ENCODE results near the gene GART.
A peak's percentile ranks its signal among the peaks of the same experiment; 100 is the strongest.

Gene GART

DNA sequence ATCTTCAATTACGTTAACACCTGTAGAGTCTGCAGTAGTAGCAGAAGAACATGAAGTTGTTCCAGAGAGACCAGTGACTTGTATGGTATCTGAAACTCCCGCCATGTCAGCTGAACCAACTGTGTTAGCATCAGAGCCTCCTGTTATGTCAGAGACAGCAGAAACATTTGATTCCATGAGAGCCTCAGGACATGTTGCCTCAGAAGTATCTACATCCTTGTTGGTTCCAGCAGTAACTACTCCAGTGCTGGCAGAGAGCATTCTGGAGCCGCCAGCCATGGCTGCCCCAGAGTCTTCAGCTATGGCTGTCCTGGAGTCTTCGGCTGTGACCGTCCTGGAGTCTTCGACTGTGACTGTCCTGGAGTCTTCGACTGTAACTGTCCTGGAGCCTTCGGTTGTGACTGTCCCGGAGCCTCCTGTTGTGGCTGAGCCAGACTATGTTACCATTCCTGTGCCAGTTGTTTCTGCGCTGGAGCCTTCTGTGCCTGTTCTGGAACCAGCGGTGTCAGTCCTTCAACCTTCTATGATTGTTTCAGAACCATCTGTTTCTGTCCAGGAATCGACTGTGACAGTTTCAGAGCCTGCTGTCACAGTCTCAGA lies 11.2 kb upstream of the GART start:
- DNase-seq (ENCODE audit: low read depth) = no peak

DNA sequence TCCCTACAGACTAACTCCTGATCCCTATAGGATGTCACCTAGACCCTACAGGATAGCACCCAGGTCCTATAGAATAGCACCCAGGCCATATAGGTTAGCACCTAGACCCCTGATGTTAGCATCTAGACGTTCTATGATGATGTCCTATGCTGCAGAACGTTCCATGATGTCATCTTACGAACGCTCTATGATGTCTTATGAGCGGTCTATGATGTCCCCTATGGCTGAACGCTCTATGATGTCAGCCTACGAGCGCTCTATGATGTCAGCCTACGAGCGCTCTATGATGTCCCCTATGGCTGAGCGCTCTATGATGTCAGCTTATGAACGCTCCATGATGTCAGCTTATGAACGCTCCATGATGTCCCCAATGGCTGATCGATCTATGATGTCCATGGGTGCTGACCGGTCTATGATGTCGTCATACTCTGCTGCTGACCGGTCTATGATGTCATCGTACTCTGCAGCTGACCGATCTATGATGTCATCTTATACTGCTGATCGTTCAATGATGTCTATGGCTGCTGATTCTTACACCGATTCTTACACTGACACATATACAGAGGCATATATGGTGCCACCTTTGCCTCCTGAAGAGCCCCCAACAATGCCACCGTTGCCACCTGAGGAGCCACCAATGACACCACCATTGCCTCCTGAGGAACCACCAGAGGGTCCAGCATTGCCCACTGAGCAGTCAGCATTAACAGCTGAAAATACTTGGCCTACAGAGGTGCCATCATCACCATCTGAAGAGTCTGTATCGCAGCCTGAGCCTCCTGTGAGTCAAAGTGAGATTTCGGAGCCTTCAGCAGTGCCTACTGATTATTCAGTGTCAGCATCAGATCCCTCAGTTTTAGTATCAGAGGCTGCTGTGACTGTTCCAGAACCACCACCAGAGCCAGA lies 10.4 kb upstream of the GART start:
- DNase-seq (ENCODE audit: low read depth) = no peak

DNA sequence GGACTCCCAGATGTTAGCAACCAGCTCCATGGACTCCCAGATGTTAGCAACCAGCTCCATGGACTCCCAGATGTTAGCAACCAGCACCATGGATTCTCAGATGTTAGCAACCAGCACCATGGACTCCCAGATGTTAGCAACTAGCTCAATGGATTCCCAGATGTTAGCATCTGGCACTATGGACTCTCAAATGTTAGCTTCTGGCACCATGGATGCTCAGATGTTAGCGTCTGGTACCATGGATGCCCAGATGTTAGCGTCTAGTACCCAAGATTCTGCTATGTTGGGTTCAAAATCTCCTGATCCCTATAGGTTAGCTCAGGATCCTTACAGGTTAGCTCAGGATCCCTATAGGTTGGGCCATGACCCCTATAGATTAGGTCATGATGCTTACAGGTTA lies 9.7 kb upstream of the GART start:
- no peak for DNase-seq (ENCODE audit: low read depth)

DNA sequence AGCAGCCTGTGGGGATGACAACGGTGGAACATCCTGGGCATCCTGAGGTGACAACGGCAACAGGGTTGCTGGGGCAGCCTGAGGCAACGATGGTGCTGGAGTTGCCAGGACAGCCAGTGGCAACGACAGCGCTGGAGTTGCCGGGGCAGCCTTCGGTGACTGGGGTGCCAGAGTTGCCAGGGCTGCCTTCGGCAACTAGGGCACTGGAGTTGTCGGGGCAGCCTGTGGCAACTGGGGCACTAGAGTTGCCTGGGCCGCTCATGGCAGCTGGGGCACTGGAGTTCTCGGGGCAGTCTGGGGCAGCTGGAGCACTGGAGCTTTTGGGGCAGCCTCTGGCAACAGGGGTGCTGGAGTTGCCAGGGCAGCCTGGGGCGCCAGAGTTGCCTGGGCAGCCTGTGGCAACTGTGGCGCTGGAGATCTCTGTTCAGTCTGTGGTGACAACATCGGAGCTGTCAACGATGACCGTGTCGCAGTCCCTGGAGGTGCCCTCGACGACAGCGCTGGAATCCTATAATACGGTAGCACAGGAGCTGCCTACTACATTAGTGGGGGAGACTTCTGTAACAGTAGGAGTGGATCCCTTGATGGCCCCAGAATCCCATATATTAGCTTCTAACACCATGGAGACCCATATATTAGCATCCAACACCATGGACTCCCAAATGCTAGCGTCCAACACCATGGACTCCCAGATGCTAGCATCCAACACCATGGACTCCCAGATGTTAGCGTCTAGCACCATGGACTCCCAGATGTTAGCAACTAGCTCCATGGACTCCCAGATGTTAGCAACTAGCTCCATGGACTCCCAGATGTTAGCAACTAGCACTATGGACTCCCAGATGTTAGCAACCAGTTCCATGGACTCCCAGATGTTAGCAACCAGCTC lies 9.1 kb upstream of the GART start:
- no peak for DNase-seq (ENCODE audit: low read depth)

DNA sequence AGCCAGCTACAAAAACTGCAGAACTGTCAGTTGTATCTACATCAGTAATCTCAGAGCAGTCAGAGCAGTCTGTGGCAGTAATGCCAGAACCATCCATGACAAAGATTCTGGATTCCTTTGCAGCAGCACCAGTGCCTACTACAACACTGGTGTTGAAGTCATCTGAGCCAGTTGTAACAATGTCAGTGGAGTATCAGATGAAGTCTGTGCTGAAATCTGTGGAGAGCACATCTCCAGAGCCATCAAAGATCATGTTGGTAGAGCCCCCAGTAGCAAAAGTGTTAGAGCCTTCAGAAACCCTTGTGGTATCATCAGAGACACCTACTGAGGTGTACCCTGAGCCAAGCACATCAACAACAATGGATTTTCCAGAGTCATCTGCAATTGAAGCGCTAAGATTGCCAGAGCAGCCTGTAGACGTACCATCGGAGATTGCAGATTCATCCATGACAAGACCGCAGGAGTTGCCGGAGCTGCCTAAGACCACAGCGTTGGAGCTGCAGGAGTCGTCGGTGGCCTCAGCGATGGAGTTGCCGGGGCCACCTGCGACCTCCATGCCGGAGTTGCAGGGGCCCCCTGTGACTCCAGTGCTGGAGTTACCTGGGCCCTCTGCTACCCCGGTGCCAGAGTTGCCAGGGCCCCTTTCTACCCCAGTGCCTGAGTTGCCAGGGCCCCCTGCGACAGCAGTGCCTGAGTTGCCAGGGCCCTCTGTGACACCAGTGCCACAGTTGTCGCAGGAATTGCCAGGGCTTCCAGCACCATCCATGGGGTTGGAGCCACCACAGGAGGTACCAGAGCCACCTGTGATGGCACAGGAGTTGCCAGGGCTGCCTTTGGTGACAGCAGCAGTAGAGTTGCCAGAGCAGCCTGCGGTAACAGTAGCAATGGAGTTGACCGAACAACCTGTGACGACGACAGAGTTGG lies 8.2 kb upstream of the GART start:
- no peak for DNase-seq (ENCODE audit: low read depth)

DNA sequence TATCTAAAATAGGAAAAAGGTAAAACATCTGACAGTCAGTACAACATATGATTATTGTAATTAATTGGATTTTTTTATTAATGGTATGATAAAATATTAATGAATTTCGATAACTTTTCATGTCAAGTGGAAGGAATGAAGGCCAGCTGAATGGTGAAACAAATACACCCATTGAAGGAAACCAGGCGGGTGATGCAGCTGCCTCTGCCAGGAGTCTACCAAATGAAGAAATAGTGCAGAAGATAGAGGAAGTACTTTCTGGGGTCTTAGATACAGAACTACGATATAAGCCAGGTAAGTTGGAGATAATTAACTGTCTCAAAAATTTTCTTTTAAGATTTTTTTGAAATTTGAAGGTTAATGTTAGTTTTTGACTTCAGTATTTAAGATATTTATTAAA lies 4.2 kb upstream of the GART start:
- no peak for DNase-seq (ENCODE audit: low read depth)

DNA sequence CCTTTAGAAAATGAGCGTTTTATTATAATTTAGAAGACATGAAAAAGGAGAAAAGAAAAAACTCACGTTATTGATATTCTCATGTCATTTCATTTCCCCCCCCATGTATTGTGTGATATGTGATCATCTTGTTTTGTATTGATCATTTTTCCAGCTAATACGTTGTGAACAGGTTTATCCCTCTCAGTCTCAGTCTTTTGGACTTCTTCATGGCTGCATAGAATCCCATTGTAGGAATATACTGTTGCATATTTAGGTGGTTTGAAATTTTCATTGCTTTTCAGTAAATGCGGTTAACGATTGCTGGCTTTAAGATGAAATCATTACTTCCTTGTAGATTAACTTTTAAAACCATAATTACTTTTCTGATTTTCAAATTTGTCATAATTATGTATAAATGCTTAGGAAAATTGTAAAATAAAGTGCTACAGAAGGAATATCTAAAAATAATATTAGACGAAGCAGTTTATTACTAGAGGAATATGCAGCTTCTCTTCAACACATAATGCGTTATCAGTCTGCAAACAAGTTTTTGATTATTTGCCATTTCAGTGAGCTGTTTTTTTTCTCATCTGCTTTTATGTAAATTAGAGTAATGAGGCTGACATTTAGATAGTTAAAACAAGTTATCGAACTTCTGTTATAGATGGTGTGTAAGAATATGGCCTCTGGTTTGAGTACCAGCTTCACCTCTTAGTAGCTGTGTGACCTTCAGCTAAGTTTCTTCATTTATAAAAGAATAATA lies 2.7 kb upstream of the GART start:
- DNase-seq (ENCODE audit: low read depth) = no peak

DNA sequence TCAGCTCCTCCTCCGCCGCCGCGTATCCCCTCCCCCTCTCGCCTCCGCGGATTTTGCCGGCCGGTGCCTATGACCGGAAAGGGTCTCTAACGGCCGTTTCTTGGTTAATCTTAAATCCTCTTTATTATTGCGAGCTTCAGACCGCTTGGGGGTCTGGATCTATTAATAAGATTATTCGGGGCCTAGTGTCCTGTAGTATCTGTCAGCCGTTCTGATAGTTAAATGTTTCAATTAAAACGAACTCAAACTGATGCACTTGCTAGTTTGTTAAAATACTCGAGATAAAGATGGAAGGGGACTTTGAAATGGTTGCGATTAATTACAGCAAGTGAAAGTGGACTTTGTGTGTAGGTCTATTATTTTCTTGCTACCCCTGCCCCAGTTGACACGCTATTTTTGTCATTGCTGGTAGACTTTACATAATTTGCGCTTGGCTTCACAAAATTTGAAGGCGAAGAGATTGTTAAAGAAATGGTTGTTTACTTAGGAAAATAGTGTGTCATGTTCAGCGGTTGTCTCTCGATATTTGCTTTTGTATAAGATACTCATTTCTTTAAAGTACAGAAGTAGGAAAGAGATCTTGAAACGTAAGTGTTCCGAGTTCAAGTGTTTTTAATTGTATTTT lies 1.7 kb upstream of the GART start:
- DNase-seq (ENCODE audit: low read depth) = no peak

DNA sequence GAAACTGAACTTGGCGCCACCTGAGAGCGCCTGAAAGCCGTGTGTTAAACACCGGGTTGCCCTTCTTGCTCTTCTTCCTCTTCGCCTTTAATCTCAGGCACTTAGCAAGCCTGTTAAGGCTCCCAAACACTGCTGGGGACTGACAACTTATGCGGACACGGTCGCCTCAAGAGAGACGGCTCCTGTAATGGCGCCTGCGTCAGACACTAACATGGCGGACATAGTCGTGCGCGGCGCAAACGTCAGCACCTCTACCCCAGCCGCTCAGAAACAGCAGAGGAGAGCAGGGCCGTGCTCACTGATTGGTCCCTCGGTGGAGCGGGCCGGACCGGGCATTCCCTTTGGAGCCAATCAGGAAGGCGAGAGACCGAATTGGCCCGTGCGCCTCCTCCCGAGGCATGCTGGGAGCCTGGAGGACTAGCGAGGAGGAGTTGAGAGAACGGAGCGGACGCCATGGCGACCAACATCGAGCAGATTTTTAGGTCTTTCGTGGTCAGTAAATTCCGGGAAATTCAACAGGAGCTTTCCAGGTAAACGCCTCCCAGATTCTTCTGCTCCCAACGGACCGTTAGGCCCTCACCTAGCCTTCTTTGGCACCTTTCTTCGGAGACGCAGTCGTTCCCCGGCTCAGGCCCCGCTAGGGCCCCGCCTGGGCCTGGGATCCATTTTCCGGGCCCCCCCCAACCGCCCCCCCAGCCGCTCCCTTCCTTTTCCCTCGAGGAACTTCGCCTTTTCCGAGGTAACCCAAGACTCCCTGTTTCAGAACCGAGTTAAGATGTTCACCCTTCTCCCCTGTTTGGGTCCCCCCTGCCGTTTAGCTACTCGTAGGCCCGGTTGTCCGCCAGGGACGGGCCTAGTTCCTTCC lies 955 bp upstream of the GART start, which contains the start of gene SON:
TSS of gene SON (plus strand) at position 399 of the 865 bp plus-strand sequence. CDS start at position 454, 55 bp downstream.
- DNase-seq (ENCODE audit: low read depth) = peak; percentile 92

DNA sequence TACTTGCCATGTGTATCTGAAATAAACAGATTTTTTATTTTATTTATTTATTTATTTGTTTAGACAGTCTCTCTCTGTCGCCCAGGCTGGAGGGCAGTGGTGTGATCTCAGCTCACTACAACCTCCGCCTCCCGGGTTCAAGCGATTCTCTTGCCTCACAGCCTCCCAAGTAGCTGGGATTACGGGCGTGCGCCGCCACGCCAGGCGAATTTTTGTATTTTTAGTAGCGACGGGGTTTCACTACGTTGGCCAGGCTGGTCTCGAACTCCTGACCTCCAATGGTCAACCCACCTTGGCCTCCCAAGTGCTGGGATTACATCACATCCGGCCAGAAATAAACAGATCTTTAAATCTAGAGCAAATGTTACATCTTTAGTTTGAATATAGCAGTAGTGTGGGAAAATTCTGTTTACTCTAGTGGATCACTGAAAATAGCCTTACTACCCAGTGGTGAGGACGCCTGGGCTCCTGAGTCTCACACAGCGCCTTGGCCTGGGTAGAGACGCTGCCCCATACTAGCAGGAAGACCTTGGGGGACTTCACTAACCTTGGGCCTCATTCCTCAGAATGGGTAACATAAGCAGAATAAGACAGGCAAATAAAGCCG lies 709 bp downstream of the GART start:
- no peak for DNase-seq (ENCODE audit: low read depth)

DNA sequence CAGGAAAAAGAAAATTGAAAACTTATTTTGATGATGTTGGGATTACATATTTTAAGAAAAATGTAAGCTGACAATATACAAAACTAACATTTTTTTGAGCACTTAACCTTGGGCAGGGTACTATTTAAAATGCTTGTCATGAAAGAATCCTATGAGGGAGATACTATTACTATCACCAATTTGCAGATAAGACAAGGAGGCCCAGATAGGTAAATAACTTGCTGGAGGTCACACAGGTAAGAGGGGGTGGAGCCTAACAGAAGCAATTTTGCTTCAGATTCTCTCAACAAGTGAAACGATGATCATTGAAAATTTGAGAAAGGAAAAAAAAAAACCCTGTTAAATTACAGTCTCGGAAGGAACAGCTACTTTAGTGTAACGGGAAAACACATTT lies 1.2 kb downstream of the GART start:
- no peak for DNase-seq (ENCODE audit: low read depth)

DNA sequence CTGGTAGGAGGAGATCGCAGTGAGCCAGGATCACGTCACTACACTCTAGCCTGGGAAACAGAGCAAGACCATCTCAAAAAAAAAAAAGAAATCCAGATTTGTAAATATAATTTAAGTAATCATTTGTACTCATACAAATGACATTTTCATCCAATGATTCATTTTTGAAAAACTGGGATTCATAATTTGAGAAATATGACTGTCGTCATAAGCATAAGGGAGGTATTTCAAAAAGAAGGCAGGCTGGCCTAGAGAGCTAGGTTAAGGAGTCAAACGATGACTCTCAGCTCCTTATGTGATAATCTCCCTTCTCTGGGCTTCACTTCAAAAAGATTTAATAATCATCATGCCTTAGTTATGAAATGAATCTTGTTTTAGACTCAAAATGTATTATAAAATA lies 2.3 kb downstream of the GART start:
- no peak for DNase-seq (ENCODE audit: low read depth)

DNA sequence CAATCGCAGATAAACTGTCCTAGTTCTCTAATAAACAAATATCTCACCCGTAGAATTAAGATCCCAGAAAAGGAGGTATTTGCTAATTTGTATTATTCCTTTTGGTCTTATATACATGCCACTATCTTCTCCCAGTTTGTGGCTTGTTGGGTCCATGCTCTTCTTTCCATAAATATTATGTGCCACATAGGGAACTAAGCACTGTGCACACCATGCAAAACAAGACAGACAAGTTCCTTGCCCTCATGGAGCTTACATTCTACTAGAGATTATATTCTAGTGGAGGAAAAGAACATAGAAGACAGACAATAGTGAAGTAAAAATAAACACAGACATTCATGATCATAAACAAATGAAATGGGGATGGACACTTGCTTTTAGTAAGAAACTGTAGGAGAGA lies 4.7 kb downstream of the GART start:
- DNase-seq (ENCODE audit: low read depth) = no peak

DNA sequence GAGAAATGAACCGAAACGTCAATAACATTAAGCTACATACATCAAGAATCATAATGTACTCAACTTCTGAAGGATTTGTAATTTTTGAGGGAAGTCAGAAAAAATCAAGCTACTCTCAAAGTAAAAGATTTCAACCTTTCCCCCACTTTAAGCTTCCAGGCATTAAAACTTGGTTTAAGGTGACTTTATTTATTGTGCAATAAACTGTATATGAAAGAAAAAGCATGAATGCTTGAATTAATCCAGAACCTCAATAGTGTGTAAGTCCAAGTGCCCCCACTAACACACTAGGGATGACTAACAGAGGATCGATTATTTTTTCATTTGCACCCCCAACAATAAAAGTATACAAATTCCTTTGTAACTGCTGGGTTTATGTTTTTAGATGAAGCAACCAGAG lies 10.9 kb downstream of the GART start:
- no peak for DNase-seq (ENCODE audit: low read depth)

DNA sequence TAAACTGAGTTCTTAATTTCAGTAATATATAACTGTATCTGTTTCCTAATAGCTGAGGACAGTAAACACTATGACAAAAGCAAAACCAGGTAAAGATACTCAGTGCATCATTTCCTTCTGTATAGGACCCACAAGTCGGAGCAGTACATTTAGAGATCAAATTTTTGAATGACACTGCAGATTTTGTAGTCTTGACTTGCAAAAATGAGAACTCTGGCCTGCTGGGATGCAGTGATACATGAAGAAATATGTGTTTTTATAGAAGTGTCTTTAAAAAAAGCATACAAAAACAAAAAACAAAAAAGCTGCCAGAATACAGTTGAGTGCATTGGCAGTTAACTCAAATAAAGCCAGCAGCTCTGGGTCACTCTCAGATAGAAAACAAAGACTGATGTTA lies 19.0 kb downstream of the GART start:
- DNase-seq (ENCODE audit: low read depth) = no peak

DNA sequence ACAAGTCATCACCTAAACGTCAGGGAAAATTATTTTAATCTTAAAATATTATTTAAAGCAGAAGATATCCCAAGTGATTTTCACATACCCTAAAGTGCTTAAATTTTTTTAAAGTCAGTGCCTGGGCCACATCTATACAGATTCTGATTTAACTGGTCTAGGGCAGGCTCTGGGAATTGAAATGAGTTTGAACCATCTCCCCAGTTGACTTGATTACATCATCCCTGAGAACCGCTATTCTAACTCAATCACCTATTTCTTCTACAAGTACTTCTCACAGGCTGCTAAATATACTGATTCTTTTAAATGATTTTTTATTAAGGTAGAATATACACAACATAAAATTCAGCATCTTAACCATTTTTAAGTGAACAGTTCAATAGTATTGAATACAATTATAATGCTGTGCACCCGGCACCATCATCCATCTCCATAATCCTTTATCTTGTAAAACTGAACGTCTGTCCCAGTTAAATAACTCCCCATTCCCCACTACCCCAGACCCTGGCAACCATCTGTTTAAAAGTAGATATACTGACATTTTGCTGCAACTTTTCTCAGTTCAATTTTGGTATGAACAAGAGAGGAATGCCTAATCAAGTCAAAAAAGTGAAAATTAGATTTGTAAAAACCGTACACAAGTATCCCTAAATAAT lies 19.5 kb downstream of the GART start:
- no peak for DNase-seq (ENCODE audit: low read depth)

DNA sequence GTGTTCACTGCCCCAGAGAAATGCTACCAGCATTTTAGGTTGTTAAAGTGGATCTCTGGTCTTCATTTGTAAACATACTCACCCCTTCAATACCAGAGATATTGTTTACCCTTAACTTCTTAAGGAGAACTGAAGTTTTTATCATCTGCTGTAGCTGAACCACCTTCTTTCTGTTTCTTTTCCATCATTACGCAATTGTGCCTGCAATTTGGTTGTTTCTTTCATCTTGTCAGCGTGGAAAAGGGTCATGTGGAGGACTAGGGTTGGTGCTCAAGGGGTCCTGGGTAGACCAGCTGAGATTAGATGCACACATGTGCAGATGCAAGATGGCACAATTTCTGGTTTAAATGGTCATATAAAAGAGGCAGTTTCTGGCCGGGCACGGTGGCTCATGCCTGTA lies 23.0 kb downstream of the GART start:
- DNase-seq (ENCODE audit: low read depth) = no peak

DNA sequence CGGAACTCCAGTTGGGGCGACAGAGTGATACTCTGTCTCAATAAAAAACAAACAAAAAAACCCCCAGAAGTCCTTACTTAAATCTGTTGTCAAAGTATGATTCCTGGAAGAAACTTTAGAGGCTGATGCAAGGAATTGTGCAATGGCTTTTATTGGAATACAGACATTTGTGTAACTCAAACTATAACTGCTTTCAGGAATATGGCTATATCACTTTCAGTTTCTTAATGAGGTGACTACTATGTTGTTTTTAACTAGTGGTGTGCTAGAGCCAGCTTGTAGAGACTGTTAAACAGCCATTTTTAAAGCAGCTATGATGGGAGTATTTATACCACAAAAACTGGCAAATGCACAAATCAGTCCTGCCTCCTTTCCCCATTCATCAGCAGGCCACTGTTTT lies 27.7 kb downstream of the GART start:
- no peak for DNase-seq (ENCODE audit: low read depth)

Measured in activated T-cell treated with anti-CD3 and anti-CD28 coated beads for 1 hour (primary cell).